ENCODE measurements around the gene SYNJ2BP.
A peak's percentile ranks its signal among the peaks of the same experiment; 100 is the strongest.
"Not testable (repeated sequence)": the region's sequence is repeated elsewhere in the genome, so short reads cannot be mapped to it uniquely, and the experiment has no call there.

SYNJ2BP gene, protein sequence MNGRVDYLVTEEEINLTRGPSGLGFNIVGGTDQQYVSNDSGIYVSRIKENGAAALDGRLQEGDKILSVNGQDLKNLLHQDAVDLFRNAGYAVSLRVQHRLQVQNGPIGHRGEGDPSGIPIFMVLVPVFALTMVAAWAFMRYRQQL

DNA sequence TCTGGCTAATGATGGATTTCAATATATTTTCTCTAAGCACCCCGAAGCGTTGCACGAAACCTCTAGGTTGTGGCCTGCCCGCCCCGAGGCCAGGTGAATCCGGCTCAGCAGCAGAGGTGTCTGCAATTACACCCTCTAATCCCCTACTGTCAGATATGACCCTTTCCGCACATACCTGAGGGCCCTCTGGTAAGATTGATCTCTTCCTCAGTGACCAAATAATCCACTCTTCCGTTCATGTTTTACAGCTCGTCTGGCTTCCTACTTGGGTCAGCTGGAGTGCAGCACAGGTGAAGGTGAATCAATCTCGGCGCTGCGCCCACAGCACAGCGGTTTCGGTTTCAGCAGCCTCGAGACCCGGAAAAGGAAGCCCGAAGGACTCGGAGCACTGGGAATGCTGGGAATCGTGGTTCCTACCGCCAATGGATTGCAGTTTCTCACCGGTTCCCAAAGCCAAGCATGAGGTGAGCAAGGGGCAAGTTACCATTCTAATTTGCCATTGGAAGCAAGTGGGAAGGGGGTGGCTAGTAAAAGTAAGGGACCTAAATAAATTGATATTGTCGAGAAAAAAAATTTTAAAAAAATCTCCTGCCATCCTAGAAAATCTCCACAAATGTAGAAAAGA is at the start of gene SYNJ2BP:
TSS of gene SYNJ2BP (minus strand) at position 366 of the 625 bp plus-strand sequence. CDS start at position 239, 127 bp downstream.
- peak; percentile 10 for DNase-seq (ENCODE audit: low read depth)
- H3K4me3 ChIP-seq (ENCODE audit: low read depth, low read length) = peak within 1 kb of the TSS; percentile 97

DNA sequence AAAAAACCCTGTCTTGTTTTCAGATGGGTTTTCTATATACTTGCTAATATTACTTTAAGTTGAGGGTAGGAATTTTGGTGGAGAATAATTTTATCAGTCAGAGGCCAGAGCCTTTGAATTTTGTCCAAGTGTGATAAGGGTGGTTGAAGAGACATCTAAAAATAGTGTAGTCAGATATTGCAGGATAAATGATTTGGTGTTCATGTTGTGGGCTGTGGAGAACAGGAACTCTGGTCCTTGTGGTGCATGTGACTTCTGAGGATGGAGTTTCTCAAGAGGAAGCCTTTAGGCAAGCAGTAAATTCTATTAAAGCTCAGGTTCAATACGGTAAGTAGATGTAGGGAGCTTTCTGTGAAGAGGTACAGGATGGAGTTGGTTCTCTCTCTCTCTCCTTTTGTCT is 37.8 kb upstream of the SYNJ2BP start:
- DNase-seq (ENCODE audit: low read depth) = no peak
- no peak overlapping the region for H3K4me3 ChIP-seq (ENCODE audit: low read depth, low read length)

DNA sequence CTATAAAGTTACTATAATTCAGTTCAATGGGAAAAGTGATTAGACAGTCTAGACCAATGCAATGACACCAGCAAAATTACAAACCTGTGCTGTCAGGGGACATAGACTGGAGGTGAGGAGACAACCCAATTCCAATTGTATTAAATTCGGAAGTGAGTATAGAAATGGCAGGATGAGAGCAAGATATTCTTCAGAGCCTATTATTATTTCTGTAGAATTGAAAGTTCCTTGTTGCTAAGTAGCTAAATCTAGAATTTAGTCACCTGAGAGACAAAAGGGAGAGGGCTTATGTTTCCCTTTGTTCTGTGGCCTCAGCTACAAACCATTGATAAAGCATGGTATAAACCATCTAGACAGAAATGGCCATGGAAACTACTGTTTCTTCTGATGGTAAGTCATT is 35.0 kb upstream of the SYNJ2BP start, which contains the start of gene ADAM21:
TSS of gene ADAM21 (plus strand) at position 301 of the 400 bp plus-strand sequence. CDS start 5,326 bp downstream, outside the sequence.
- no peak within 1 kb of the TSS for H3K4me3 ChIP-seq (ENCODE audit: low read depth, low read length)
- no peak for DNase-seq (ENCODE audit: low read depth)

DNA sequence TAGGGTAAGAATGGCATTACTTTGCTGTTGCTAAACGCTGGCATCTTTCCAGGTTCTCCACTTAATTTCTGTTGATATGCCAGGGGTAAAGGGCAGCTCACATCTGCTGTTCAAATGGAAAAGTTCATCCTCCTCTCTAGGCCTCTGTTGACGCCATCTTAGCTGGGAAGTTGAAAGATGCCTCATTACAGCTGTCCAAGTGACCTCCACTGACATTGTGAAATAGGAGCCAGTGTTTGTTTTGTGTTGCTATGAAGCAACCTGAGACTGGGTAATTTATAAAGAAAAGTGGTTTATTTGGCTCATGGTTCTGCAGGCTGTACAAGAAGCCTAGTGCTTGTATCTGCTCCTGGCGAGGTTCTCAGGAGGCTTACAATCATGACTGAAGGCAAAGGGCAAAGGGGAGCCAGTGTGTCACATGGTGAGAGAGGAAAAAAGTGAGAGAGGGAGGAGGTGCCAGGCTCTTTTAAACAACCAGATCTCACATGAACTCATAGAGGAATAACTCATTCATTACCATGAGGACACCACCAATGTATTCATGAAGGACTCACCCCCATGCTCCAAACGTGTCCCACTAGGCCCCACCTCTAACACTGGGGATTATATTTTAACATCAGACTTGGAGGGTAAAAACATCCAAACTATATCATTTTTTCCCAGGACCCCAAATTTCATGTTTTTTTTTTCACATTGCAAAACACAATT is 31.9 kb upstream of the SYNJ2BP start:
- H3K4me3 ChIP-seq (ENCODE audit: low read depth, low read length) = no peak overlapping the region
- DNase-seq (ENCODE audit: low read depth) = peak; percentile 47

DNA sequence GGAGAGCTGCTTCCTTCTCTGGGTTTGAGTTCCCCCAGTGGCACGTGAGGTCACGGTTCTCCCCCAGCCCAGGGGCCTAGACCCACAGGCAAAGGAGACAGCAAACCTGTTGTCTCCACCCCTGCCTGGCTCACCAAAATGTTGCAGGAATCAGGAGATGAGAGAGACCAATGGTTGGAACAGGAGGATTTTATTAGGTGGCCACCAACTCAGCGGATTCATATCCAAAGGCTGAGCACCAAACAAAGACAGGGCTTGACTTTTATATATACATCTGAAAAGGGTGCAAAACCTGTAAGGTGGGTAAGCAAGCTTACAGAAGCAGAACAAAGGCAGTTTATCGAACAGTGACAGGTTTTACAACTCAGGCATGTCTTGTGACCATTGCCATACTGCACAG is 25.9 kb upstream of the SYNJ2BP start:
- no peak overlapping the region for H3K4me3 ChIP-seq (ENCODE audit: low read depth, low read length)
- DNase-seq (ENCODE audit: low read depth) = no peak

DNA sequence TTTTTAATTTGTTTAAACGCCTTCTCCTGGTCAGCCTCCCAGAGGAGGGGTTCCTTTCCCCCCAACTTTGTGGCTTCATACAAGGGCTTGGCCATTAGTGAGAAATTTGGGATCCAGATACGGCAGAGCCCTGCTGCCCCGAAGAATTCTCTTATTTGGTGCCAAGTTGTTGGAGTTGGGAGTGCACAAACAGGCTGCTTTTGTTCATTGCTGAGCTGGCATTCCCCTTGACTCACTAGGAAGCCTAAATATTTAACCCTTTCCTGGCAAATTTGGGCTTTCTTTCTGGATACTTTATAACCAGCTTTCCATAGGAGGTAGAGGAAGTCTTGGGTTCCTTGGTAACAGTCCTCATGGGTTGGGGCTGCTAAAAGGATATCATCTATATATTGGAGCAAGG is 24.8 kb upstream of the SYNJ2BP start:
- H3K4me3 ChIP-seq (ENCODE audit: low read depth, low read length) = no peak overlapping the region
- DNase-seq (ENCODE audit: low read depth) = no peak

DNA sequence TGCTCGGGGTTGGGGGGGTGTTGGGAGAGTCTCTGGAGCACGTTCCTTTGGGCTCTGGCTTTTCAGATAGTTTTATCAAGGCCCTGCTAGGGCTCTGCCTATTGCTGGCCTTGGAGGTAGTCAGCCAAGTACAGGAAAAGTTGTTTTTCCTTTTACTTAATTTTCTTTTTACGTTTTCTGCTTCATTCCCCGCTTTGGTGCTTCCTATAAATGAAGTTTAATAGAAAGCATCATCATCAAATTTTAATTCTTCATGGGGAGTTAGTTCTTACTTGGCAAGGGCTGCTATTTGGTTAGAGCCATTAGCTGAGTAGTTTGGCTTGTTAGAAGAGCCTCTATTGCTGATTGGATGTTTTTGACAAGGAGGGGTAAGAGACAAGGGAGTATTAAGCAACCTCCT is 20.0 kb upstream of the SYNJ2BP start:
- no peak for DNase-seq (ENCODE audit: low read depth)

DNA sequence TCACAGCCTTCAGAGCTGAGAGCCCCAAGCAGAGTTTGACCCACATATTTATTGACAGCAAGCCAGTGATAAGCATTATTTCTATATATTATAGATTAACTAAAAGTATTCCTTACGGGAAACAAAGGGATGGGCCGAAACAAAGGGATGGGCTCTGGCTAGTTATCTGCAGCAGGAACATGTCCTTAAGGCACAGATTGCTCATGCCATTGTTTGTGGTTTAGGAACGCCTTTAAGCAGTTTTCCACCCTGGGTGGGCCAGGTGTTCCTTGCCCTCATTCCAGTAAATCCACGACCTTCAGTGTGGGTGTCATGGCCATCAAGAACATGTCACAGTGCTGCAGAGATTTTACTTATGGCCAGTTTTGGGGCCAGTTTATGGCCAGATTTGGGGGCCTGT is 9.7 kb upstream of the SYNJ2BP start:
- H3K4me3 ChIP-seq (ENCODE audit: low read depth, low read length); DNase-seq (ENCODE audit: low read depth): not testable (repeated sequence)

More for the DNA sequence above, 20.0 kb upstream of the SYNJ2BP start:
- no peak overlapping the region for H3K4me3 ChIP-seq (ENCODE audit: low read depth, low read length)

DNA sequence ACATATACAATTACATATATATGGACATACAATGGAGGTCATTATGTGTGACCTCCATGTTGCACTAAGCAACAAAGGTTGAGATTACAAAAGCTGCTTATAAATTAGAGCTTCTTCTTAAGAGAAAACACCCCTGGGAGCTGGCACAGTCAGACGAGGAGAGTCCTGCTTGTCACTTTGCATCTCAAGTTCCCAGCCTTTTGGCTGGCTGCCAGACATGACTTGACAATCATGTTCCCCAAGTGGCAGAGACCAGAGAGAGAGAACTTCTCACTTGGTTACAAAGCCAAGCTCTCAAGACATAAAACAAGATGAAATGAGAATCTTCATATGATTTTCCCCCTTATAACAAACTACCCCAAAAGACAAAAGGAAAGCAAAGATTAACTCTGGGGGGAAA is 8.5 kb upstream of the SYNJ2BP start:
- no peak for DNase-seq (ENCODE audit: low read depth)

DNA sequence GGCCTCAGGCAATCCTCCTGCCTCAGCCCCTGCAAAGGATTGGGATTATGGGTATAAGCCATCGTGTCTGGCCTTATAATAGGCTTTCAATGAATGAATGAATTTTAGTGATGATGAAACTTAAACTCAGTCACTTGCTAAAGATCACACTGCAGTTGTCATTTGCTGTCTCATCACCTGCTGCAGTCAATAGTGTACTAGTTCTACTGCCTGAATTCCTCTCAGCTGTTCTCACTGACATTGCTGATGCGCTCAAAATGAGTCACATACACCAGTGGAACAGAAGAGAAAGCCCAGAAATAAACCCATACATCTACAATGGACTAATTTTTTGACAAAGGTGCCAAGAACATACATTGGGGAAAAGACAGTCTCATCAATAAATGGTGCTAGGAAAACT is 5.6 kb upstream of the SYNJ2BP start:
- no peak overlapping the region for H3K4me3 ChIP-seq (ENCODE audit: low read depth, low read length)
- DNase-seq (ENCODE audit: low read depth) = peak; percentile 10

More for the DNA sequence above, 8.5 kb upstream of the SYNJ2BP start:
- no peak overlapping the region for H3K4me3 ChIP-seq (ENCODE audit: low read depth, low read length)

DNA sequence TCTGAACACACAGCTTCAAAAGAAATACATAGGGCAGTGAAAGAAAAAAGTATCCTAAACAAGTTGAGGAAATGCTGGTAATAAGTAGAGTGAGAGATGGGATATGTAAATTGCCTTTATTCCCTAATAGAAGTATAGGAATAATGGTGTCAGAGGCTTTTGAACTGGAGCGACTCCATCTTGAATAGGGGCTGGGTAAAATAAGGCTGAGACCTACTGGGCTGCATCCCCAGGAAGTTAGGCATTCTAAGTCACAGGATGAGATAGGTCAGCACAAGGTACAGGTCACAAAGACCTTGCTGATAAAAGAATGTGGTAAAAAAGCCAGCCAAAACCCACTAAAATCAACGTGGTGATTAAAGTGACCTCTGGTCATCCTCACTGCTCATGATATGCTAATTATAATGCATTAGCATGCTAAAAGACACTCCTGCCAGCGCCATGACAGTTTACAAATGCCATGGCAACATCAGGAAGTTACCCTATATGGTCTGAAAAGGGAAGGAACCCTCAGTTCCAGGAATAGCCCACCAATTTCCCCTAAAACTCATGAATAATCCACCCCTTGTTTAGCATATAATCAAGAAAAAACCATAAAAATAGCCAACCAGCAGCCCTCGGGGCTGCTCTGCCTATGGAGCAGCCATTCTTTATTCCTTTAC is 2.5 kb upstream of the SYNJ2BP start:
- H3K4me3 ChIP-seq (ENCODE audit: low read depth, low read length); DNase-seq (ENCODE audit: low read depth): not testable (repeated sequence)

DNA sequence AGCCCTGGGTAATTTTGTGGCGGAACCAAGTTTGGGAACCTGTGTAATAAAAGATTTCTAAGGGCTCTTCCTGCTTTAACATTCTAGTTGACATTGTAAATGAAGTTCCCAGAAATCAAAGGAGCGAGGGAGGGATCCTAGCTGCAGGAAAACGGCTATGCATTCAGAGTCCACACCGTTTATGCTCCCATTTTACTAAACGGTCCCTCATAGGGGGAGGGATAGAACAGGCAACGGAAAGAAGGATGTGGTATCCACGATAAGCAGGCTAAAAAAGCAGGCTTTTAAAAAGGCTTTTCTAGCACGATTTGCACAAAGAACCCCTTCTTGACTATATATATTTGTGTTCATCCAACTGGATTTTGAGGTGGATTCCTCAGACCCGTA is 559 bp downstream of the SYNJ2BP start:
- DNase-seq (ENCODE audit: low read depth) = no peak
- H3K4me3 ChIP-seq (ENCODE audit: low read depth, low read length) = peak overlapping the region; percentile 97

DNA sequence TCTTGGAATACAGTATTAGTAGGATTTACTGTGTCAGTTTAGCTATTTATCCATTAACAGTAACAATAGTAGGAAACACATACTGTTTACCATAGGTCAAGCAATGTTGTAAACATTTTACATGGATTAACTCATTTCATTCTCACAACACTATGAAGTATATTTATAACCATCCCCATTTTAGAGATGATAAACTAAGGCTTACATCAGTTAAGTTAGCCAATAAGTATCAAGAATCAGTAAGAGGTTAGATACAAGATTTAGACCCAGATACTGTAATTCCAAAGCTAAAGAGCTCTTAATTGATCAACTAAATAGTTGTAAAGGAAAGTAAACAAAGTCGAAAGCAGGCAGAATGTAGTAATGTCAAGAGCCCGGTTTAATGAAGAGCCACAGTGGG is 1.1 kb downstream of the SYNJ2BP start:
- DNase-seq (ENCODE audit: low read depth) = no peak
- peak overlapping the region; percentile 97 for H3K4me3 ChIP-seq (ENCODE audit: low read depth, low read length)

DNA sequence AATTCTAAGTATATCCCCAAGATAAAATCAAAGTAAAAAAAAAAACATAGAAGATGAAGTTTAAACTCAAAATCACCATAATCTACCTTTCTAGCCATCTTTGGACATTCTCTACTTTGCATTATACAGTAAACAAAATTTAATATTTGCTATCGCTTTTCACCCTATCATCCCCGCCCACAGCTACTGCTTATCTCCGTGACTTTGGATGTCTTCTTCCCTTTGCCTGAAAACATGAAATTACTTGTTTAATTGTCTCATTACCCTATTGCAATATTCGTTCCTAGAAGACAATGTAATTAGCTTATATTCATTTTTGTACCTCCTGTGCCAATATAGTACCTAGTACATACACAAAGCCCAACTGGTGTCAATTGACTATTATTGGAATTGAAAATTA is 9.3 kb downstream of the SYNJ2BP start:
- DNase-seq (ENCODE audit: low read depth) = no peak
- H3K4me3 ChIP-seq (ENCODE audit: low read depth, low read length) = no peak overlapping the region

DNA sequence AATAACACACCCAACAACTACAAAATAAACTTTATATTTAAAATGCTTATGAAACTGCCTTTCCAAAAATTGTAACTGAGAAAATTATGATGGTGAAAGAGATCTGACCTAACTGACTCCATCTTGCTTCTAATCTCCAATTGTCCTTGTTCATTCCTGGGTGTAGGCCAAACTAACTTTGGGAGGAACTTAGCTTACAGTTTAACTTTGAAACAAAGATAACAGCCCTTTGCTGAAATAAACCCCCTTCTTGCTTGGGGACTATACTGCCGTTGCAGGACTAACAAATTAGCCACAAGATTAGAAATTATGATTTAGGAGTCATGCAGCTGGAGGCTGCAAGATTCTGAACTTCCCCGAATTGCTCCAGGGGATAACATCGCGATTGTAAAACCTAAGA is 10.7 kb downstream of the SYNJ2BP start:
- DNase-seq (ENCODE audit: low read depth); H3K4me3 ChIP-seq (ENCODE audit: low read depth, low read length): not testable (repeated sequence)

DNA sequence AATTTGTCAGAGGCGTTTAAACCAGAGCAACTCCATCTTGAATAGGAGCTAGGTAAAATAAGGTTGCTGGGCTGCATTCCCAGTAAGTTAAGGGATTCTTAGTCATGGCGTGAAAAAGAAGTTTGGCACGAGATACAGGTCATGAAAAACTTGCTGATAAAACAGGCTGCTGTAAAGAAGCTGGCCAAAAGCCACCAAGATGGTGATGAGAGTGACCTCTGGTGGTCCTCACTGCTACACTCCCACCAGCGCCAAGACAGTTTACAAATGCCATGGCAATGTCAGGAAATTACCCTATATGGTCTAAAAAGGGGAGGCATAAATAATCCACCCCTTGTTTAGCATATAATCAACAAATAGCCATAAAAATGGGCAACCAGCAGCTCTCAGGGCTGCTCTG is 13.6 kb downstream of the SYNJ2BP start:
- H3K4me3 ChIP-seq (ENCODE audit: low read depth, low read length); DNase-seq (ENCODE audit: low read depth): not testable (repeated sequence)

DNA sequence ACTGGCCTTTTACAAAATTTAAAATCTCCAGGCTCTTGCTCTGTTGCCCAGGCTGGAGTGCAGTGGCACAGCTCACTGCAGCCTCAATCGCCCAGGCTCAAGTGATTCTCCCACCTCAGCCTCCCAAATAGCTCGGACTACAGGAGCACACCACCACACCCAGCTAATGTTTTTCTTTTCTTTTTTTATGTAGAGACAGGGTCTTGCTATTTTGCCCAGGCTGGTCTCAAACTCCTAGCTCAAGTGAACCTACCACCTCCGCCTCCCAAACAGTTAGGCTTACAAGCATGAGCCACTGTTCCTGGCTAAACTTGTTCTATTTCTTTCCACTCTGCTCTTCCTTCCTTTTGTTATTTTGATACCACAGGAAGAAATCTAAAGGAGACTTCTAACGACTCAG is 15.2 kb downstream of the SYNJ2BP start:
- no peak for DNase-seq (ENCODE audit: low read depth)
- H3K4me3 ChIP-seq (ENCODE audit: low read depth, low read length) = no peak overlapping the region

DNA sequence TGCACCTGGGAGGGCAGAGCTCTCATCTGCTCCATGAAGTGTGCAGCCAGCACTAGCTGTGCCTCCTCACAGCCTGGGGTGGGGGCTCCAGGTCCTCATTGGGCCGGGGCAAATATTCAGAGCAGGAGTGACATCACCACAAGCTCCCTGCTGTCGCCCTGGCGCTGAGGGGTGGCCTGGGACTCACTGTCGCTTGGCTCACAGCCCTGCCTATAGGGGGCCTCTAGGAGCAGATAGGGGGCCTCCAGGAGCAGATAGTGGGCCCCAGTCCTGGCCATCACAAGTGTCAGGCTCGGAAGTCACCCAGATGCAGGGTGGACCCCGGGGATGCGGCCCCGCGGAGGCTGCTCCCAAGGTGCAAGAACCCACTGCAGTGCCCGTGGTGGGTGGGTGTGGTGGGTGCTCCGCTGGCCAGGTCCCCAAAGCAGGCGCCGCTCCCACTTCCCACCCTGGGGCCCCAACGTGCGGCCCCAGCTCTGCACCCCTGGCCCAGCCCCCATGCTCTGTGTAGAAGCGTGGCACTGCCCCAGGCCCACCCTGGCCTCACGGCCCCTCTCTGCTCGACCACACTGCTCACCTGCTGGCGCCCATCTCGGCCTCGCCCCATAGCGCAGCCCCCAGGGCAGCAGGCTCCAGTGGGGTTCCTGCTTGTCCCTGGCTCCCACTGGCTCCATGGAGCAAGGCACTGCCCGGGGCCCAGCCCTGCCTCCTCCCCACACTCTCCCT is 18.0 kb downstream of the SYNJ2BP start:
- DNase-seq (ENCODE audit: low read depth) = no peak
- no peak overlapping the region for H3K4me3 ChIP-seq (ENCODE audit: low read depth, low read length)

DNA sequence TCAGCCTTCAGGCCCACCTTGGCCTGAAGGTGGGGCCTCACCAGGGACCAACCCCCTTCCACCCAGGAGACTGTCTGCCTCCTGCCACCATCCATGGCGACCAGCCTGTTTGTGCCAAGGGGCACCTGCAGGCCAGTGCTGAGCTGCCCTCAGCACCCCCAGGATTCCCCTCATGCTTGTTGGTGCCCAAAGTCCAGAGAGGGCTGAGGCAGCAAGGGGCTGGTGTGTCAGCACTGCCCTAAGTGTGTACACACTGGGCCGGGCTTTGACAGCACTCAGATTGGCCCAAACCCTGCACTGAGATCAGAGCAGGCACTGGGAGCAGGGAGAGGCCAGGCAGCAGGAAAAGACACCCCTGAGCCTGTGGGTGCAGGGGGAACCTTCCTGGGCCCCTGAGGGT is 18.6 kb downstream of the SYNJ2BP start:
- H3K4me3 ChIP-seq (ENCODE audit: low read depth, low read length) = no peak overlapping the region
- DNase-seq (ENCODE audit: low read depth) = no peak

DNA sequence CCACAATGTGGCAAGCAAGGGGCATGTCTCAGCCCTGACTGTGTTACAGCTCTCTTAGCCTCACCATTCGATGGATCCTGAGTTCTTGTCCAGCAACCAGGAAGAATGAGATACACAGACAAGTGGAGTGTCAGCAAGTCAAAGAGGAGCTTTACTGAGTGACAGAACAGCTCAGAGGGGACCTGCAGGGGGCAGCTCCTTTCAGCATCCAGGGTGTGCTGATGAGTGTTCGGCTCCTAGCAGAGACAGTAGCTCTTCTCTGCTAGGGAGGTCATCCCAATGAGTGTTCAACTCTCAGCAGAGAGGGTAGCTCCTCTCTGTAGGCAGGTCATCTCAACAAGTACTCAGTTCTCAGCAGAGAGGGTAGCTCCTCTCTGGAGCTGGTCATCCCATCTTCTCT is 19.1 kb downstream of the SYNJ2BP start:
- no peak overlapping the region for H3K4me3 ChIP-seq (ENCODE audit: low read depth, low read length)
- no peak for DNase-seq (ENCODE audit: low read depth)
